Endometrial microvascular endothelial cells (primary cell): Measurements from ENCODE around the gene CYP1B1. TPM values are rescaled to one million over a fixed set of nuclear protein-coding genes. Genes with fewer than 3 reads are reported as not detected.
"Not testable (repeated sequence)": the region's sequence is repeated elsewhere in the genome, so short reads cannot be mapped to it uniquely, and the experiment has no call there.

ENCODE experiments used
- in situ Hi-C: cut with HindIII; loops from 2 replicates; pipeline ENCODE4 v1.10.0; 2017; ENCODE audit warnings: low sequenced_read_pairs, low pct_unique_long_range_greater_than_20kb; ENCODE audit errors: inconsistent ontology term
- total RNA-seq: library from RNA; depleted of rRNA; stranded (reverse); fragments of >200 nt; gene quantifications from one replicate; pipeline ENCODE4 v1.2.3, GENCODE V29; 2015; ENCODE audit errors: inconsistent ontology term

The CYP1B1 gene
- total RNA-seq, 1 donor from 2014 or later = 0.28 TPM

GRCh38 chr2:38045811-38046210 is 30.1 kb downstream of the CYP1B1 start:
- in situ Hi-C loops = no loop called here

- in situ Hi-C loops = no loop called here
Observed at GRCh38 chr2:38039121-38039910, 36.6 kb downstream of the CYP1B1 start.

- in situ Hi-C loops = no loop called here
Observed at GRCh38 chr2:38038682-38039081, 37.3 kb downstream of the CYP1B1 start.

- in situ Hi-C loops = no loop called here
Observed at GRCh38 chr2:38037757-38038621, 38.0 kb downstream of the CYP1B1 start.

GRCh38 chr2:38037325-38037724 is 38.6 kb downstream of the CYP1B1 start:
- in situ Hi-C loops = no loop called here

- in situ Hi-C loops = no loop called here
Observed at GRCh38 chr2:38035968-38036367, 40.0 kb downstream of the CYP1B1 start.

GRCh38 chr2:38033646-38034045 is 42.3 kb downstream of the CYP1B1 start:
- in situ Hi-C loops = no loop called here

GRCh38 chr2:38032946-38033345 is 43.0 kb downstream of the CYP1B1 start:
- in situ Hi-C loops = no loop called here

- in situ Hi-C loops = no loop called here
Observed at GRCh38 chr2:38030635-38031355, 45.2 kb downstream of the CYP1B1 start.

- in situ Hi-C loops = no loop called here
Observed at GRCh38 chr2:38029512-38029911, 46.4 kb downstream of the CYP1B1 start.

GRCh38 chr2:38028829-38029228 is 47.1 kb downstream of the CYP1B1 start:
- in situ Hi-C loops = no loop called here

GRCh38 chr2:38026846-38027245 is 49.1 kb downstream of the CYP1B1 start:
- in situ Hi-C loops = no loop called here

GRCh38 chr2:38021589-38021988 is 54.4 kb downstream of the CYP1B1 start:
- in situ Hi-C loops = no loop called here

GRCh38 chr2:38020359-38021069 is 55.4 kb downstream of the CYP1B1 start:
- in situ Hi-C loops = not testable (repeated sequence)

GRCh38 chr2:38017836-38018235 is 58.1 kb downstream of the CYP1B1 start:
- in situ Hi-C loops = no loop called here
